Tibial nerve (tissue), 3 donors: ENCODE data around the gene TNKS1BP1.

ENCODE experiments used
- CTCF ChIP-seq, 5 experiments: fragments of 200-600 bp in 3 of 5; fragments of 450-650 bp in 2 of 5; sonication (generic) in 3 of 5; IDR thresholded peaks; one replicate each; pipeline ENCODE4 v1.5.1; 2016 to 2019; ENCODE audit warnings: antibody characterized with exemption in 5 of 5, mild to moderate bottlenecking in 3 of 5, moderate library complexity in 2 of 5
- POLR2A ChIP-seq, 2 donors: fragments of 450-650 bp; IDR thresholded peaks; one replicate each; pipeline ENCODE4 v1.6.1; 2017; ENCODE audit warnings: antibody characterized with exemption in 2 of 2, mild to moderate bottlenecking in 2 of 2, moderate library complexity in 2 of 2

DNA sequence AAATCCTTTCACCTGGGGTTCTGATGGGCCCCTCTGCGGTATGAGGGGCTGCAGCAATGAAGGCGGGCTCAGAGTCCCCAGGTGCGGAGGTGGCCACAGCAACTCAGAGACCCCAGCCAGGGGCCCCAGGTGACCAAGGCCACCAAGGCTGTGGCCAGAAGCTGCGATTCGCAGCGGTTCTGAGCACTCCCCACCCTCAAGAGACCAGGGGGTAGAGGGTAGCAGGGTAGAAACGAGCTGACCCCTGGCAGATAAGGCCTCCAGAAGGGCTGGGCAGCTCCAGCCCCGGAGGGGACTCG, 948 bp downstream of the TNKS1BP1 start:
- TF ChIP-seq CTCF (IDR thresholded peaks at IDR 0.05) (no peak), POLR2A (IDR thresholded peaks at IDR 0.05) (no peak)
